ENCODE data around the gene PRKAA1. TPM values are rescaled to one million over a fixed set of nuclear protein-coding genes. Genes with fewer than 3 reads are reported as not detected.

PRKAA1 gene
- total RNA-seq, 1 experiment from 2014 or later: 31.2 TPM

- CTCF ChIA-PET: interaction anchor here (1.7 kb wide), 1 partner anchor 25 kb away, joined by 13 read pairs; the partner anchor contains the start of gene PRKAA1
- H3K27ac Mint-ChIP-seq: peak overlapping the region; percentile 38
- DNase-seq (ENCODE audit: low spot score) (no peak), ATAC-seq (peak; percentile 2; the same call in 1 of the 2 replicates)
- POLR2A ChIA-PET: interaction anchor here (1.4 to 2.2 kb wide), 2 partner anchors 22 to 25 kb away, joined by 4 to 9 read pairs; partner anchors contain the start of gene PRKAA1
- no peaks in the 10 kb centered on the region for H3K9me3 Mint-ChIP-seq
- peaks cover 27% of the 10 kb centered on the region for H3K36me3 Mint-ChIP-seq
- H3K4me3 Mint-ChIP-seq: no peak overlapping the region
- no peaks in the 10 kb centered on the region for H3K27me3 Mint-ChIP-seq (ENCODE audit: low read depth)
- no peak for TF ChIP-seq ESRRA (CRISPR knock-in tag; IDR thresholded peaks at IDR 0.05; ENCODE audit: borderline replicate concordance)
- no peak for TF ChIP-seq KAT7 (CRISPR knock-in tag; IDR thresholded peaks at IDR 0.05; ENCODE audit: borderline replicate concordance)
- no peak for TF ChIP-seq MYBL2 (CRISPR knock-in tag; IDR thresholded peaks at IDR 0.05)
- TF ChIP-seq FOXJ3 (CRISPR knock-in tag; IDR thresholded peaks at IDR 0.05; ENCODE audit: borderline replicate concordance): no peak
- TF ChIP-seq PRRX2 (CRISPR knock-in tag; IDR thresholded peaks at IDR 0.05): no peak
- no peak for TF ChIP-seq CREM (CRISPR knock-in tag; IDR thresholded peaks at IDR 0.05)
- TF ChIP-seq SOX15 (CRISPR knock-in tag; IDR thresholded peaks at IDR 0.05): no peak
- TF ChIP-seq E2F5 (CRISPR knock-in tag; IDR thresholded peaks at IDR 0.05): no peak
- TF ChIP-seq ZNF423 (CRISPR knock-in tag; IDR thresholded peaks at IDR 0.05): no peak
- TF ChIP-seq HMGXB4 (CRISPR knock-in tag; IDR thresholded peaks at IDR 0.05): no peak
- TF ChIP-seq ZNF512 (CRISPR knock-in tag; IDR thresholded peaks at IDR 0.05; ENCODE audit: borderline replicate concordance): no peak
- TF ChIP-seq FOXP1 (CRISPR knock-in tag; IDR thresholded peaks at IDR 0.05; ENCODE audit: borderline replicate concordance): no peak
- no peak for TF ChIP-seq USF1 (CRISPR knock-in tag; IDR thresholded peaks at IDR 0.05)
- TF ChIP-seq NFATC4 (CRISPR knock-in tag; IDR thresholded peaks at IDR 0.05): no peak
- TF ChIP-seq ZNF281 (CRISPR knock-in tag; IDR thresholded peaks at IDR 0.05): no peak
- TF ChIP-seq CTCF (IDR thresholded peaks at IDR 0.05): no peak
- TF ChIP-seq TP53 (CRISPR knock-in tag; IDR thresholded peaks at IDR 0.05): no peak
- TF ChIP-seq IRF1 (CRISPR knock-in tag; IDR thresholded peaks at IDR 0.05): no peak
- TF ChIP-seq ATF1 (CRISPR knock-in tag; IDR thresholded peaks at IDR 0.05): no peak
- TF ChIP-seq GRHL2 (CRISPR knock-in tag; IDR thresholded peaks at IDR 0.05; ENCODE audit: insufficient replicate concordance, severe bottlenecking): no peak
- peaks cover 7% of the 10 kb centered on the region for H3K4me1 Mint-ChIP-seq
Observed at GRCh38 chr5:40823459-40823858, 25.3 kb upstream of the PRKAA1 start.

Measured in WTC11 (cell line).